ENCODE results near the gene TBC1D9B. TPM values are rescaled to one million over a fixed set of nuclear protein-coding genes. Genes with fewer than 3 reads are reported as not detected.

Gene TBC1D9B
- total RNA-seq, 3 donors from 2014 or later = 115 to 117 (median 116) TPM

- Histone ChIP-seq H3K4me3 (no peak overlapping the region), H3K9me3 (no peaks in the 10 kb centered on the region), H3K36me3 (ENCODE audit: low read depth) (no peaks in the 10 kb centered on the region), H3K4me1 (ENCODE audit: low read depth) (no peaks in the 10 kb centered on the region)
- TF ChIP-seq, protein P1, sequence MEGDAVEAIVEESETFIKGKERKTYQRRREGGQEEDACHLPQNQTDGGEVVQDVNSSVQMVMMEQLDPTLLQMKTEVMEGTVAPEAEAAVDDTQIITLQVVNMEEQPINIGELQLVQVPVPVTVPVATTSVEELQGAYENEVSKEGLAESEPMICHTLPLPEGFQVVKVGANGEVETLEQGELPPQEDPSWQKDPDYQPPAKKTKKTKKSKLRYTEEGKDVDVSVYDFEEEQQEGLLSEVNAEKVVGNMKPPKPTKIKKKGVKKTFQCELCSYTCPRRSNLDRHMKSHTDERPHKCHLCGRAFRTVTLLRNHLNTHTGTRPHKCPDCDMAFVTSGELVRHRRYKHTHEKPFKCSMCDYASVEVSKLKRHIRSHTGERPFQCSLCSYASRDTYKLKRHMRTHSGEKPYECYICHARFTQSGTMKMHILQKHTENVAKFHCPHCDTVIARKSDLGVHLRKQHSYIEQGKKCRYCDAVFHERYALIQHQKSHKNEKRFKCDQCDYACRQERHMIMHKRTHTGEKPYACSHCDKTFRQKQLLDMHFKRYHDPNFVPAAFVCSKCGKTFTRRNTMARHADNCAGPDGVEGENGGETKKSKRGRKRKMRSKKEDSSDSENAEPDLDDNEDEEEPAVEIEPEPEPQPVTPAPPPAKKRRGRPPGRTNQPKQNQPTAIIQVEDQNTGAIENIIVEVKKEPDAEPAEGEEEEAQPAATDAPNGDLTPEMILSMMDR (IDR thresholded peaks at IDR 0.05) = no peak
- ATAC-seq (no peak), DNase-seq (no peak)
- intact Hi-C loops (cut with DNase I, micrococcal nuclease) = no loop called here
Measured at GRCh38 chr5:179936976-179937681, 29.4 kb upstream of the TBC1D9B start.

GRCh38 chr5:179930788-179931473 is 23.2 kb upstream of the TBC1D9B start:
- no peak for ATAC-seq
- no peak for DNase-seq
- no peaks in the 10 kb centered on the region for H3K9me3 ChIP-seq

DNA sequence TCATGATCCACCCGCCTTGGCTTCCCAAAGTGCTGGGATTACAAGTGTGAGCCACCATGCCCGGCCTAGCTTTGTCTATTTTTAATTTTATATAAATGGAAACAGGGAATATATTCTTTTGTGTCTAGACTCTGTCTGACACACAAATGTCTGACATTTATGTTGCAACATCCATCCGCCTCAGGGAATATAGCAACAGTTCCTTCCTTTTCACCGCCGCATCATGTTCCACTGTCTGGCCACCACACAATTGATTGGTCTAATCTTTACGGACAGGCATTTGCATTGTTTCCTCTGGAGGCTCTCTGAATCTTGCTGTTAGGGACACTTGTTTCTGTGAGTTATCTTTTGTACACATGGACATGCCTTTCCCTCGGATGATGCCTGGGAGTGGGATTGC is 20.1 kb upstream of the TBC1D9B start:
- ATAC-seq = no peak

More at GRCh38 chr5:179930788-179931473, 23.2 kb upstream of the TBC1D9B start:
- no peak overlapping the region for H3K4me3 ChIP-seq
- intact Hi-C loops (cut with DNase I, micrococcal nuclease) = no loop called here
- H3K36me3 ChIP-seq (ENCODE audit: low read depth) = no peaks in the 10 kb centered on the region
- H3K4me1 ChIP-seq (ENCODE audit: low read depth) = no peaks in the 10 kb centered on the region
- TF ChIP-seq, protein P1 (IDR thresholded peaks at IDR 0.05) = no peak

DNA sequence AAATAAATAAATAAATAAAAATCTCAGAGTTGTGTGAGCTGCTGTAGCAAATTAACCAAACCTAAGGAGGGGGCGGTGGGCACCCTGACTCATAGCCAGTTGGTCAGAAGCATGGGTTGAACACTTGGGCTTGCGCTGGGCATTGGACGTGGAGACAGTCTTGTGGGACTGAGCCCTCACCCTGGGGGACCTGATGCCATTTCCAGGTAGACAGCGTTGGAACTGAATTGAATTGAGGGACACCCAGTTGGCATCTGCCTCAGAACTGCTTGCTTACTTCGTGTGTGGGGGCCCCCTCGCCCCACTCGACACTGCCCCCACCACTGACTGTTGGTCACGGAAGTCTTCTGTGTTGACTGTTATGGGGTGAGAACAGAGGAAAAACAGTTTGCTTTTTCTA is 19.0 kb upstream of the TBC1D9B start:
- Histone ChIP-seq H3K4me3 (no peak overlapping the region), H3K4me1 (ENCODE audit: low read depth) (no peaks in the 10 kb centered on the region), H3K36me3 (ENCODE audit: low read depth) (no peaks in the 10 kb centered on the region), H3K9me3 (no peaks in the 10 kb centered on the region)
- no peak for ATAC-seq
- intact Hi-C loops (cut with DNase I, micrococcal nuclease) = no loop called here
- TF ChIP-seq, protein P1 (IDR thresholded peaks at IDR 0.05) = no peak
- no peak for DNase-seq

More for the DNA sequence above, 20.1 kb upstream of the TBC1D9B start:
- DNase-seq = no peak
- intact Hi-C loops (cut with DNase I, micrococcal nuclease) = no loop called here
- H3K4me3 ChIP-seq = no peak overlapping the region
- TF ChIP-seq, protein P1 (IDR thresholded peaks at IDR 0.05) = no peak
- no peaks in the 10 kb centered on the region for H3K36me3 ChIP-seq (ENCODE audit: low read depth)
- H3K9me3 ChIP-seq = no peaks in the 10 kb centered on the region
- no peaks in the 10 kb centered on the region for H3K4me1 ChIP-seq (ENCODE audit: low read depth)

GRCh38 chr5:179923436-179923835 is 15.7 kb upstream of the TBC1D9B start:
- Histone ChIP-seq H3K4me3 (no peak overlapping the region), H3K36me3 (ENCODE audit: low read depth) (no peaks in the 10 kb centered on the region), H3K4me1 (ENCODE audit: low read depth) (no peaks in the 10 kb centered on the region), H3K9me3 (no peaks in the 10 kb centered on the region)
- intact Hi-C loops (cut with DNase I, micrococcal nuclease) = no loop called here
- no peak for ATAC-seq
- no peak for DNase-seq
- TF ChIP-seq, protein P1 (IDR thresholded peaks at IDR 0.05) = no peak
